HG02678 (cell line): ENCODE data around the gene USP15.

Experiments
- ATAC-seq: cut with Tn5 transposase; IDR thresholded peaks from one replicate; pipeline ENCODE4 v1.9.1; 2021; ENCODE audit warnings: mild to moderate bottlenecking, moderate library complexity; ENCODE audit not compliant: unreplicated experiment

The USP15 gene

GRCh38 chr12:62279961-62280360 is 19.8 kb downstream of the USP15 start:
- no peak for ATAC-seq

- ATAC-seq = no peak
Observed at GRCh38 chr12:62282057-62282774, 22.0 kb downstream of the USP15 start.

- no peak for ATAC-seq
Observed at GRCh38 chr12:62284749-62285148, 24.5 kb downstream of the USP15 start.

GRCh38 chr12:62285284-62285683 is 25.1 kb downstream of the USP15 start:
- ATAC-seq = no peak

GRCh38 chr12:62288328-62288727 is 28.1 kb downstream of the USP15 start:
- no peak for ATAC-seq

- no peak for ATAC-seq
Observed at GRCh38 chr12:62290846-62291245, 30.6 kb downstream of the USP15 start.

GRCh38 chr12:62291864-62292760 is 31.9 kb downstream of the USP15 start:
- no peak for ATAC-seq

GRCh38 chr12:62292761-62293344 is 32.6 kb downstream of the USP15 start:
- no peak for ATAC-seq

GRCh38 chr12:62294378-62294777 is 34.2 kb downstream of the USP15 start:
- no peak for ATAC-seq

- ATAC-seq = no peak
Observed at GRCh38 chr12:62296001-62296400, 35.8 kb downstream of the USP15 start.

- no peak for ATAC-seq
Observed at GRCh38 chr12:62297321-62297720, 37.1 kb downstream of the USP15 start.

GRCh38 chr12:62299617-62300016 is 39.4 kb downstream of the USP15 start:
- no peak for ATAC-seq

- ATAC-seq = peak; percentile 37
Observed at GRCh38 chr12:62301080-62301798, 41.0 kb downstream of the USP15 start.

GRCh38 chr12:62301799-62302133 is 41.6 kb downstream of the USP15 start:
- ATAC-seq = peak; percentile 37

- no peak for ATAC-seq
Observed at GRCh38 chr12:62304560-62304959, 44.4 kb downstream of the USP15 start.

- ATAC-seq = no peak
Observed at GRCh38 chr12:62305778-62306177, 45.6 kb downstream of the USP15 start.

GRCh38 chr12:62306569-62307530 is 46.6 kb downstream of the USP15 start:
- no peak for ATAC-seq

- no peak for ATAC-seq
Observed at GRCh38 chr12:62308201-62308600, 48.0 kb downstream of the USP15 start.

GRCh38 chr12:62313727-62314380 is 53.6 kb downstream of the USP15 start:
- no peak for ATAC-seq

GRCh38 chr12:62317017-62317416 is 56.8 kb downstream of the USP15 start:
- no peak for ATAC-seq
